GM12875 (cell line): ENCODE data around the gene ADAM17.

ENCODE experiments used
- H3K4me3 ChIP-seq: one replicate; pipeline ENCODE4 v1.5.1; 2011; ENCODE audit warnings: low read depth, low read length, control low read depth
- TF ChIP-seq, protein P1 (sequence below): IDR thresholded peaks from 2 replicates; pipeline ENCODE4 v1.5.1; 2011; ENCODE audit warnings: low read depth, mild to moderate bottlenecking, control low read depth, inconsistent platforms, low read length, moderate library complexity, borderline replicate concordance; ENCODE audit not compliant: insufficient read depth

Gene ADAM17

DNA sequence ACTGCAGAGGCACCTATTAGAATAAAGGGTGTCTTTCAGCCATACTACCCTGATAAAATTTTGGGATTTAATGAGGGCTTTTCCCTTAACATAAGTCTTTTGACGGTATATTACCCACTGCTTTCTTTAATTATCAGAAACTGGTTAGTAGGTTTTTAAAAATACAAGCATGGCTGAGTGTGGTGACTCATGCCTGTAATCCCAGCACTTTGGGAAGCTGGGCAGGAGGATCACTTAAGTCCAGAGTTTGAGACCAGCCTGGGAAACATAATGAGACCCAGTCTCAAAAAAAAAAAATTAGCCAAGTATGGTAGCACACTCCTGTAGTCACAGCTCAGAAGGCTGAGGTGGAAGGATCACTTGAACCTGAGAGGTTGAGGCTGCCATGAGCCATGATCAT is 116.1 kb downstream of the ADAM17 start:
- TF ChIP-seq, protein P1, sequence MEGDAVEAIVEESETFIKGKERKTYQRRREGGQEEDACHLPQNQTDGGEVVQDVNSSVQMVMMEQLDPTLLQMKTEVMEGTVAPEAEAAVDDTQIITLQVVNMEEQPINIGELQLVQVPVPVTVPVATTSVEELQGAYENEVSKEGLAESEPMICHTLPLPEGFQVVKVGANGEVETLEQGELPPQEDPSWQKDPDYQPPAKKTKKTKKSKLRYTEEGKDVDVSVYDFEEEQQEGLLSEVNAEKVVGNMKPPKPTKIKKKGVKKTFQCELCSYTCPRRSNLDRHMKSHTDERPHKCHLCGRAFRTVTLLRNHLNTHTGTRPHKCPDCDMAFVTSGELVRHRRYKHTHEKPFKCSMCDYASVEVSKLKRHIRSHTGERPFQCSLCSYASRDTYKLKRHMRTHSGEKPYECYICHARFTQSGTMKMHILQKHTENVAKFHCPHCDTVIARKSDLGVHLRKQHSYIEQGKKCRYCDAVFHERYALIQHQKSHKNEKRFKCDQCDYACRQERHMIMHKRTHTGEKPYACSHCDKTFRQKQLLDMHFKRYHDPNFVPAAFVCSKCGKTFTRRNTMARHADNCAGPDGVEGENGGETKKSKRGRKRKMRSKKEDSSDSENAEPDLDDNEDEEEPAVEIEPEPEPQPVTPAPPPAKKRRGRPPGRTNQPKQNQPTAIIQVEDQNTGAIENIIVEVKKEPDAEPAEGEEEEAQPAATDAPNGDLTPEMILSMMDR = no peak
- H3K4me3 ChIP-seq = no peak overlapping the region
